Measurements from ENCODE around the gene DNAJA3.
A peak's percentile ranks its signal among the peaks of the same experiment; 100 is the strongest.

The DNAJA3 gene

DNA sequence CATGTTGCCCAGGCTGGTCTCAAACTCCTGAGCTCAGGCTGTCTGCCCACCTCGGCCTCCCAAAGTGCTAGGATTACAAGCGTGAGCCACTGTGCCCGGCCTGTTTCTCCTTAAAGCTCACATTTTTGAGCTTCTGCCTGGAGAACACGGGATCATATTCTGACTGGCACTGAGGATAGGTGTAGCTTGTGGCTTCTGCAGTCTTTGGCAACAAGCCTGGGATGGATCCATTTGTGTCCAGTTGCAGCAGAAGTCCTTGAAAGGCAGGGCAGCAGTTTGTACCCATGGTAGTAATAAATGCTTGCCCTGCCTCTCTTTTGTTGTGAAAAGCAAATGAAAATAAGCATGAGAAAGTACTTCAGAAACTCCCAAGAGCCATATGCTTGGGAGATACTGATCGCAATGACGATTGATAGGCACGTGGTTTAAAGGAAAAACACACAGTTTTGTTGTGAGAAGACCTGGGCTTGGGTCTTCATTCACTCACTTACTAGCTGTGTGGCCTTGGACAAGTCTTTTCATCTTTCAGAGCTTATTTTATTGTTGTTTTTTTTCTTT is 6.2 kb upstream of the DNAJA3 start:
- TF ChIP-seq POLR2A (IDR thresholded peaks at IDR 0.05; ENCODE audit: low read length) (no peak), GATA1 (IDR thresholded peaks at IDR 0.05; ENCODE audit: low read depth, low read length) (no peak)
- DNase-seq = no peak

- TF ChIP-seq POLR2A (IDR thresholded peaks at IDR 0.05; ENCODE audit: low read length) (no peak), GATA1 (IDR thresholded peaks at IDR 0.05; ENCODE audit: low read depth, low read length) (no peak)
- DNase-seq = no peak
These were observed 5.1 kb upstream of the DNAJA3 start for GRCh38 chr16:4420505-4421105.

DNA sequence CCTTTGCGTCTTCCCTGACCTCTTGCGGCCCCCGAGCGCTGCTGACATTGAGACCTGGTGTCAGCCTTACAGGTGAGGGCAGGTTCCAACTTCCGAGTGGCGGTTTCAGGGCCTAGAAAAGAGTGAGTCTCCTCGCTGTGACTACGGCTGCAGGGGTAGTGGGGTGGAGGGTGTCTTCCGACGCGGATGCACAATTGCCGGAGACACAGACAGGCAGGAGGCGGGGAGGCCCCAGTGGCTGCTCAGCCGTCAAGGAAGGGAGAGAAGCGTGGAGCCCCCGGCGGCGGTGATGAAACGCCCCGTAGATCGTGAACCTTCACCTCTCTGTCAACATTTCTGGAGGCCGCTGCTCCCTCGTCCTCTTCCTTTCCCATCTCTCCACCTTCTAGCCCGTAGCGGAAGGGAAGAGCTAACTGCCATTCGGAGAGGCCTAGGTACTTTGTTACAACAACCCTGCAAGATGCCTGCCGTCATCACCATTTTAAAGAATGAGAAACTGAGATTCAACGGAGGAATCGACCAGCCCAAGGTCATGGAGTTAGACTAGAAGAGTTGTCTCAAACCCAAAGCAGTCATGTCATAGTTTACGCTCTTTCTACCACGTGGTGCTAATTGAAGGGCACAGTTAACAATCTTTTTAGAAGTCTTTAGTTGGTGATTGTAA is 485 bp downstream of the DNAJA3 start:
- peak in 1 of 2 experiments; percentile 54 for DNase-seq
- no peak for TF ChIP-seq POLR2A (IDR thresholded peaks at IDR 0.05; ENCODE audit: low read length)
- no peak for TF ChIP-seq GATA1 (IDR thresholded peaks at IDR 0.05; ENCODE audit: low read depth, low read length)

GRCh38 chr16:4426722-4427372 is 1.2 kb downstream of the DNAJA3 start:
- no peak for TF ChIP-seq GATA1 (IDR thresholded peaks at IDR 0.05; ENCODE audit: low read depth, low read length)
- no peak for TF ChIP-seq POLR2A (IDR thresholded peaks at IDR 0.05; ENCODE audit: low read length)
- DNase-seq = peak in 1 of 2 experiments; percentile 57

GRCh38 chr16:4428500-4428899 is 2.8 kb downstream of the DNAJA3 start:
- no peak for DNase-seq

GRCh38 chr16:4431023-4431422 is 5.4 kb downstream of the DNAJA3 start:
- no peak for TF ChIP-seq GATA1 (IDR thresholded peaks at IDR 0.05; ENCODE audit: low read depth, low read length)
- no peak for TF ChIP-seq POLR2A (IDR thresholded peaks at IDR 0.05; ENCODE audit: low read length)
- DNase-seq = no peak

More at GRCh38 chr16:4428500-4428899, 2.8 kb downstream of the DNAJA3 start:
- TF ChIP-seq POLR2A (IDR thresholded peaks at IDR 0.05; ENCODE audit: low read length) (no peak), GATA1 (IDR thresholded peaks at IDR 0.05; ENCODE audit: low read depth, low read length) (no peak)

DNA sequence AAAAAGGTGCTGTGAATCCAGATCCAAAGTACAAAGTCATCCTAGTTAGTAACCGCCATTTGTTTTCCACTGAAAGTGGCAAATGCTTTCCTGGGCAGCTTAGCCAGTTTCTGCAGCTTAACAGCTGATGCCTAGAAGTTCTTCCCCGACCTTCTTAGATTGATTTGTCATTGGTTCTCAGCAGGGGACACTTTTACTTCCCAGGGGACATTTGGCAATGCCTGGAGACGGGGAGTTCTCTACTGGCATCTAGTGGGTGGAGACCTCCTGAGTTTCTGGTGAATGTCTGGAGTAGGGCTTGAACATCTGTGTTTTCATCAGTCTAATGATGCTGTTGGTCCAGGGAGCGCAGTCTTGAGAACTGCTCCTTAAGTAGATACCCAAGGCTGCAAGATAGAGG is 7.6 kb downstream of the DNAJA3 start:
- no peak for DNase-seq
- TF ChIP-seq GATA1 (IDR thresholded peaks at IDR 0.05; ENCODE audit: low read depth, low read length) (no peak), POLR2A (IDR thresholded peaks at IDR 0.05; ENCODE audit: low read length) (no peak)

DNA sequence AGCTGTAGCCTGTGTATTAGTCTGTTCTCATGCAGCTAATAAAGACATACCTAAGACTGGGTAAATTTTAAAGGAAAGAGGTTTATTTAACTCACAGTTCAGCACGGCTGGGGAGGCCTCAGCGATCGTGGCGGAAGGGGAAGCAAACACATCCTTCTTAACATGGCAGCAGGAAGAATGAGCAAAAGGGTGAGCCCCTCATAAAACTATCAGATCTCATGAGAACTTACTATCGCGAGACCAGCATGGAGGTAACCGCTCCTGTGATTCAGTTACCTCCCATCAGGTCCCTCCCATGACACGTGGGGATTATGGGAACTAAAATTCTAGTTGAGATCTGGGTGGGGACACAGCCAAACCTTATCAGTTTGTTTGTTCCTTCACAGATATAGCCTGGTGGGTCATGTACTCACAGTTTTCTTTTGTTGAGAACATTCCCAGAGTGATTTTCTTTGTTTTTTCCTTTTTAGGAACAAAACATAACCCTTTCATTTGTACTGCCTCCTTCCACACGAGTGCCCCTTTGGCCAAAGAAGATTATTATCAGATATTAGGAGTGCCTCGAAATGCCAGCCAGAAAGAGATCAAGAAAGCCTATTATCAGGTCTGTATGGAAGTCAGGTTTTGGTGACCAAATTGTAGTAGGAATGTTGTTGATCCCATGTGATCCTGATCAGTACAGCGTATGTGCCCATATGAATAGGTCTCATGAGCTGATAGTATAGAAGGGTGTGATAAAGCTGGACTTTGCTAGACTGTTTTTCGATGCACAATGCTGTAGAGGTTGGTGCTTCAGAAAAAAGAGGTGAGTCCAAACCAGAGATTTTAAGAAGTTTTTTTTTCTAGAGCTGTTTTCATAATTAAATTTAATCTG is 8.5 kb downstream of the DNAJA3 start:
- DNase-seq = peak; percentile 63 to 85
- TF ChIP-seq POLR2A (IDR thresholded peaks at IDR 0.05; ENCODE audit: low read length) (peak; percentile 39), GATA1 (IDR thresholded peaks at IDR 0.05; ENCODE audit: low read depth, low read length) (no peak)

DNA sequence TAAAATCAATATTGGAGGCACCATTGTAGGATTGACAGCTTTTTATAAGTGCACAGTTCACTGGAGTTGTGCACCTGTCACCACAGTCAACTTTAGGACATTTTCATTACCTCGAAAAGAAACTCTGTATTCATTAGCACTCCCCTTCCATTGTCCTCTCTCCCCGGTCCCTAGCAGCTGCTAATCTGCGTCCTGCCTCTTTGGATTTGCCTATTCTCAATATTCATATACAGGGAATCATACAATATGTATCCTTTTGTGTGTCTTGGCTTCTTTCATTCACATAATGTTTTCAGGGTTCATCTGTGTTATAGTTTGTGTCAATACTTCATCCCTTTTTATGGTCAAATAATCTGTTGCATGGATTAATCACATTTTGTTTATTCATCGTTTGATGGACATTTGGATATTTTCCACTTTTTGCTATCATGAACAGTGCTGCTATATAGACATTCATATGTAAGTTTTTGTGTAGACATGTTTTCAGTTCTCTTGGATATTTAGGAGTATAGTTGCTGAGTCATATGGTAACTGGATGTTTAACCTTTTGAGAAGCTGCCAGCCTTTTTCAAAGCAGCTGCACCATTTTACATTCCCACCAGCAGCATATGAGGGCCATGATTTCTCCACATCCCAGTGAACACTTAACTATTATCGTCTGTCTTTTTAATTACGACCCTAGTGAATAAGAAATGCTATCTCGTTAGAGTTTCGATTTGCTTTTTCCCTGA is 9.8 kb downstream of the DNAJA3 start:
- no peak for TF ChIP-seq POLR2A (IDR thresholded peaks at IDR 0.05; ENCODE audit: low read length)
- TF ChIP-seq GATA1 (IDR thresholded peaks at IDR 0.05; ENCODE audit: low read depth, low read length) = no peak
- peak in 1 of 2 experiments; percentile 18 for DNase-seq

- TF ChIP-seq GATA1 (IDR thresholded peaks at IDR 0.05; ENCODE audit: low read depth, low read length) = no peak
- no peak for TF ChIP-seq POLR2A (IDR thresholded peaks at IDR 0.05; ENCODE audit: low read length)
- no peak for DNase-seq
These were observed 11.7 kb downstream of the DNAJA3 start for GRCh38 chr16:4437366-4437765.

DNA sequence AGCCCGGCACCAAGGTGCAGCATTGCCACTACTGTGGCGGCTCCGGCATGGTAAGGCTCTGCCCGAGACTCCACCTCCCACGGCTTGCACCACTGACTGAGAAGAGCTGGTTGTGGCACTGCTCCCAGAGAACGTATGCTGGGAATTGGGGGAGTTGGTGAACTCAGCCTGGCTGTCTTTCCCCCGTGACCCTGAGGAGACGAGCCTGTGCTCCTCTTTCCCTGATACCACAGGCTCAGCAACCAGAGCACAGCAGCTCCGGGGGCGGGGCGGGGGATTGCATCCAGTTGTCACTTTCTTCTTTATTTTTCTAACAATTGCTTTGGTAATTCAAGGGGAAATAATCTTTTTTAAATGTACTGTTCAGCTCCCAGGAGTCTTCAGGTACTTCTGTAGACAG is 16.7 kb downstream of the DNAJA3 start:
- DNase-seq = no peak
- TF ChIP-seq POLR2A (IDR thresholded peaks at IDR 0.05; ENCODE audit: low read length) = no peak
- no peak for TF ChIP-seq GATA1 (IDR thresholded peaks at IDR 0.05; ENCODE audit: low read depth, low read length)

DNA sequence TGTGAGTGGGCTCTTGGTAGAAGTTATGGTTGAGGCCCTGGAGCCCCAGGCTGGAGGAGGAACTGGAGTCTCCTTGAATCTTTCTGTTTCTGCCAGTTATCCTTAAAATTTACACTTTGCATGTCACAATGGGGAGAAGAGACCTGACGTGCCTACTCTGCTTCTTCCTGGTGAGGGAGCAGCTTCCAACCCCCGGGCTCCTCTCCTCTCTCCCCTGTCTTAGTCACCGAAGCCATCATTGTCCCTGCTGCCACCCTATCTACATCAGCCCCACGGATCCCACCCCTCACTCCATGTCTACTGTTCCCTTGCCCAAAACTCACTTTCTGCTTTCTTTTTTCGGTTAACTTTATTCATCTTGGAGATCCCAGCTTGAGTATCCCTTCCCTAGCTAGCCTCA is 17.6 kb downstream of the DNAJA3 start:
- TF ChIP-seq GATA1 (IDR thresholded peaks at IDR 0.05; ENCODE audit: low read depth, low read length) (no peak), POLR2A (IDR thresholded peaks at IDR 0.05; ENCODE audit: low read length) (no peak)
- DNase-seq = no peak

DNA sequence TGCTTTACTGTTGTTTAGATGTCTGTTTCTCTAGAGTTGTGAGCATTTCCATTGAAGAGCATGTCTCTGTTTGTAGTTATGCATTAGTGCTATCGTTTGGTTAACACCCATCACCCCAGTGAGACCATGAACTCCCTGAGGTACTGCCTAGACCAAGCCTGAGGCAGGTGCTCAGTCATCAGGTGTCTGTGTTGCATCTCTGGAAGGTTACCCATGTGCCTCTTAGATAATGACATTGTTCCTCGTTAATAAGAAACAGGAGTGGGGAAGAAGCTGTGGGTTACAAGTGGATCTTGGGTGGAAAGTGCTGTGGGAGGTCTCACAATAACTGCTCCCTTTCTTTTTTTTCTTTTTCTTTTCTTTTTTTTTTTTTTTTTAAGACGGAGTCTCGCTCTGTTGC is 18.3 kb downstream of the DNAJA3 start:
- DNase-seq = no peak

More for the DNA sequence above, 18.3 kb downstream of the DNAJA3 start:
- TF ChIP-seq GATA1 (IDR thresholded peaks at IDR 0.05; ENCODE audit: low read depth, low read length) (no peak), POLR2A (IDR thresholded peaks at IDR 0.05; ENCODE audit: low read length) (no peak)

Measured in erythroblast (primary cell).